K562 (cell line): ENCODE measurements around the gene PPARD. TPM values are rescaled to one million over a fixed set of nuclear protein-coding genes. Genes with fewer than 3 reads are reported as not detected.

Experiments used
- CBFA2T2 ChIP-seq: fragments of 450-650 bp; conservative IDR thresholded peaks from 2 replicates; pipeline ENCODE4 v1.6.1; 2017; ENCODE audit warnings: mild to moderate bottlenecking
- FOS ChIP-seq: IDR thresholded peaks from 3 replicates; pipeline ENCODE4 v1.6.1; 2011; ENCODE audit not compliant: insufficient read length; ENCODE audit errors: extremely low read depth
- MAFG ChIP-seq: fragments of 450-650 bp; conservative IDR thresholded peaks from 2 replicates; pipeline ENCODE4 v1.6.1; 2016; ENCODE audit warnings: missing genetic modification characterization, missing compliant biosample characterization
- MTF1 ChIP-seq: fragments of 250-450 bp; sonication (Bioruptor Pico); IDR thresholded peaks from 2 replicates; pipeline ENCODE4 v1.9.0; 2021; ENCODE audit warnings: moderate library complexity, mild to moderate bottlenecking, inconsistent platforms, borderline replicate concordance
- ZFPM2 ChIP-seq: fragments of 250-450 bp; sonication (Bioruptor Pico); IDR thresholded peaks from 2 replicates; pipeline ENCODE4 v1.5.1; 2022; ENCODE audit warnings: mild to moderate bottlenecking
- polyA plus RNA-seq, 8 experiments: library from polyadenylated mRNA; depleted of rRNA in 4 of 8; stranded (reverse) in 5 of 8; unstranded in 3 of 8; fragments of >200 nt; fragmentation: Nextera tagmentation in 2 of 8; fragmentation: Illumina TruSeq in 1 of 8; extraction: Ambion mirVana in 2 of 8; extraction: Trizol in 1 of 8; gene quantifications; 2 replicates each; pipeline versions ENCODE4 v1.2.1 to v1.2.3, GENCODE V29; 2011 to 2014; ENCODE audit warnings: inconsistent platforms in 1 of 8, missing spikeins in 1 of 8
- total RNA-seq, 7 experiments: library from RNA; depleted of rRNA in 6 of 7; stranded (reverse); fragments of >200 nt in 6 of 7; fragmentation: Illumina TruSeq in 2 of 7; extraction: Trizol in 2 of 7; gene quantifications; 2 replicates each; pipeline versions ENCODE4 v1.2.1 to v1.2.3, GENCODE V29; 2011 to 2021; ENCODE audit warnings: low replicate concordance in 1 of 7
- TF ChIP-seq, protein P1 (sequence below): fragments of 450-650 bp; IDR thresholded peaks from 2 replicates; pipeline ENCODE4 v1.6.1; 2016; ENCODE audit warnings: mild to moderate bottlenecking, moderate library complexity
- TF ChIP-seq, protein P2 (sequence below), 2 experiments: fragments of 450-650 bp; conservative IDR thresholded peaks; 2 replicates each; pipeline ENCODE4 v1.6.1; 2017; ENCODE audit warnings: mild to moderate bottlenecking in 2 of 2, moderate library complexity in 2 of 2
- TF ChIP-seq, protein P3 (sequence below): fragments of 450-650 bp; IDR thresholded peaks from 2 replicates; pipeline ENCODE4 v1.6.1; 2018; ENCODE audit not compliant: partially characterized antibody

Gene PPARD
- total and polyA plus RNA-seq, 9 of the 15 experiments (the other 6 are each of a cell fraction or from before 2014, with no cell fraction given) = 0.14 to 13.2 (median 3.8) TPM

DNA sequence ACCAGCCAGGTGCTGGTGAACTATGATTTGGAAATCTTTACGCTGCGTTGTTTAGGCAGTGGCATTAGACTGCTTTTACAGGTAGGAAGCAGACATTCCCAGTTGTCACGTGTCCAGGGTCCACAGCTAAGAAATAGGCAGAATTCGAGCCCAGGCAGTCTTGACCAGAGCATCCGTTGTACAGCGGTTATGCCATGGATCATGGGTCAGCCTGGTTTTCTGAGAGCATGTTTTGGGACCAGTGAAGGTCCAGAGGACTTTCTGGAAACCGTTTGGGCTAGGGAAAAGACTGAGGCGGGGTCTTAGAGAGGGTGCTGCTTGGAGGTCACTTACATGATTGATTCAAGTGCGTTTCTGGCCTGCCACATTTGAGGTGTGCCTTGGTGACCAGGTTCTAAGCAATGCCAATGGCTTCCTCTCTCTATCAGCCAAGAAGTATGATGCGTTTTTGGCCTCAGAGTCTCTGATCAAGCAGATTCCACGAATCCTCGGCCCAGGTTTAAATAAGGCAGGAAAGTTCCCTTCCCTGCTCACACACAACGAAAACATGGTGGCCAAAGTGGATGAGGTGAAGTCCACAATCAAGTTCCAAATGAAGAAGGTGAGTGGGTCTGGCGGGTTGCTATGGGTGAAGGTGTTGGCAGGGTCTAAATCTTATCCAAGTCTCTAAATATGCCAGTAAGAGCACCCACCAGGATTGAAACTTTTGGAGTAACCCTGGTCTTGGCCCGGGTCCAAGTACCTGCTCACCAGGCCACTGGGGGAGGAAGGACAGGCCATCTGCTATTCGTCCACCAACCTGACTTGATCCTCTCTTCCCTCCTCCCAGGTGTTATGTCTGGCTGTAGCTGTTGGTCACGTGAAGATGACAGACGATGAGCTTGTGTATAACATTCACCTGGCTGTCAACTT lies 127.6 kb downstream of the PPARD start (continued):
- TF ChIP-seq, protein P1, sequence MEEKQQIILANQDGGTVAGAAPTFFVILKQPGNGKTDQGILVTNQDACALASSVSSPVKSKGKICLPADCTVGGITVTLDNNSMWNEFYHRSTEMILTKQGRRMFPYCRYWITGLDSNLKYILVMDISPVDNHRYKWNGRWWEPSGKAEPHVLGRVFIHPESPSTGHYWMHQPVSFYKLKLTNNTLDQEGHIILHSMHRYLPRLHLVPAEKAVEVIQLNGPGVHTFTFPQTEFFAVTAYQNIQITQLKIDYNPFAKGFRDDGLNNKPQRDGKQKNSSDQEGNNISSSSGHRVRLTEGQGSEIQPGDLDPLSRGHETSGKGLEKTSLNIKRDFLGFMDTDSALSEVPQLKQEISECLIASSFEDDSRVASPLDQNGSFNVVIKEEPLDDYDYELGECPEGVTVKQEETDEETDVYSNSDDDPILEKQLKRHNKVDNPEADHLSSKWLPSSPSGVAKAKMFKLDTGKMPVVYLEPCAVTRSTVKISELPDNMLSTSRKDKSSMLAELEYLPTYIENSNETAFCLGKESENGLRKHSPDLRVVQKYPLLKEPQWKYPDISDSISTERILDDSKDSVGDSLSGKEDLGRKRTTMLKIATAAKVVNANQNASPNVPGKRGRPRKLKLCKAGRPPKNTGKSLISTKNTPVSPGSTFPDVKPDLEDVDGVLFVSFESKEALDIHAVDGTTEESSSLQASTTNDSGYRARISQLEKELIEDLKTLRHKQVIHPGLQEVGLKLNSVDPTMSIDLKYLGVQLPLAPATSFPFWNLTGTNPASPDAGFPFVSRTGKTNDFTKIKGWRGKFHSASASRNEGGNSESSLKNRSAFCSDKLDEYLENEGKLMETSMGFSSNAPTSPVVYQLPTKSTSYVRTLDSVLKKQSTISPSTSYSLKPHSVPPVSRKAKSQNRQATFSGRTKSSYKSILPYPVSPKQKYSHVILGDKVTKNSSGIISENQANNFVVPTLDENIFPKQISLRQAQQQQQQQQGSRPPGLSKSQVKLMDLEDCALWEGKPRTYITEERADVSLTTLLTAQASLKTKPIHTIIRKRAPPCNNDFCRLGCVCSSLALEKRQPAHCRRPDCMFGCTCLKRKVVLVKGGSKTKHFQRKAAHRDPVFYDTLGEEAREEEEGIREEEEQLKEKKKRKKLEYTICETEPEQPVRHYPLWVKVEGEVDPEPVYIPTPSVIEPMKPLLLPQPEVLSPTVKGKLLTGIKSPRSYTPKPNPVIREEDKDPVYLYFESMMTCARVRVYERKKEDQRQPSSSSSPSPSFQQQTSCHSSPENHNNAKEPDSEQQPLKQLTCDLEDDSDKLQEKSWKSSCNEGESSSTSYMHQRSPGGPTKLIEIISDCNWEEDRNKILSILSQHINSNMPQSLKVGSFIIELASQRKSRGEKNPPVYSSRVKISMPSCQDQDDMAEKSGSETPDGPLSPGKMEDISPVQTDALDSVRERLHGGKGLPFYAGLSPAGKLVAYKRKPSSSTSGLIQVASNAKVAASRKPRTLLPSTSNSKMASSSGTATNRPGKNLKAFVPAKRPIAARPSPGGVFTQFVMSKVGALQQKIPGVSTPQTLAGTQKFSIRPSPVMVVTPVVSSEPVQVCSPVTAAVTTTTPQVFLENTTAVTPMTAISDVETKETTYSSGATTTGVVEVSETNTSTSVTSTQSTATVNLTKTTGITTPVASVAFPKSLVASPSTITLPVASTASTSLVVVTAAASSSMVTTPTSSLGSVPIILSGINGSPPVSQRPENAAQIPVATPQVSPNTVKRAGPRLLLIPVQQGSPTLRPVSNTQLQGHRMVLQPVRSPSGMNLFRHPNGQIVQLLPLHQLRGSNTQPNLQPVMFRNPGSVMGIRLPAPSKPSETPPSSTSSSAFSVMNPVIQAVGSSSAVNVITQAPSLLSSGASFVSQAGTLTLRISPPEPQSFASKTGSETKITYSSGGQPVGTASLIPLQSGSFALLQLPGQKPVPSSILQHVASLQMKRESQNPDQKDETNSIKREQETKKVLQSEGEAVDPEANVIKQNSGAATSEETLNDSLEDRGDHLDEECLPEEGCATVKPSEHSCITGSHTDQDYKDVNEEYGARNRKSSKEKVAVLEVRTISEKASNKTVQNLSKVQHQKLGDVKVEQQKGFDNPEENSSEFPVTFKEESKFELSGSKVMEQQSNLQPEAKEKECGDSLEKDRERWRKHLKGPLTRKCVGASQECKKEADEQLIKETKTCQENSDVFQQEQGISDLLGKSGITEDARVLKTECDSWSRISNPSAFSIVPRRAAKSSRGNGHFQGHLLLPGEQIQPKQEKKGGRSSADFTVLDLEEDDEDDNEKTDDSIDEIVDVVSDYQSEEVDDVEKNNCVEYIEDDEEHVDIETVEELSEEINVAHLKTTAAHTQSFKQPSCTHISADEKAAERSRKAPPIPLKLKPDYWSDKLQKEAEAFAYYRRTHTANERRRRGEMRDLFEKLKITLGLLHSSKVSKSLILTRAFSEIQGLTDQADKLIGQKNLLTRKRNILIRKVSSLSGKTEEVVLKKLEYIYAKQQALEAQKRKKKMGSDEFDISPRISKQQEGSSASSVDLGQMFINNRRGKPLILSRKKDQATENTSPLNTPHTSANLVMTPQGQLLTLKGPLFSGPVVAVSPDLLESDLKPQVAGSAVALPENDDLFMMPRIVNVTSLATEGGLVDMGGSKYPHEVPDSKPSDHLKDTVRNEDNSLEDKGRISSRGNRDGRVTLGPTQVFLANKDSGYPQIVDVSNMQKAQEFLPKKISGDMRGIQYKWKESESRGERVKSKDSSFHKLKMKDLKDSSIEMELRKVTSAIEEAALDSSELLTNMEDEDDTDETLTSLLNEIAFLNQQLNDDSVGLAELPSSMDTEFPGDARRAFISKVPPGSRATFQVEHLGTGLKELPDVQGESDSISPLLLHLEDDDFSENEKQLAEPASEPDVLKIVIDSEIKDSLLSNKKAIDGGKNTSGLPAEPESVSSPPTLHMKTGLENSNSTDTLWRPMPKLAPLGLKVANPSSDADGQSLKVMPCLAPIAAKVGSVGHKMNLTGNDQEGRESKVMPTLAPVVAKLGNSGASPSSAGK = 0 out of 2 replicates have a peak, but pooled peaks have one; percentile 8
- no peak for TF ChIP-seq ZFPM2 (CRISPR knock-in tag)
- TF ChIP-seq, protein P2, sequence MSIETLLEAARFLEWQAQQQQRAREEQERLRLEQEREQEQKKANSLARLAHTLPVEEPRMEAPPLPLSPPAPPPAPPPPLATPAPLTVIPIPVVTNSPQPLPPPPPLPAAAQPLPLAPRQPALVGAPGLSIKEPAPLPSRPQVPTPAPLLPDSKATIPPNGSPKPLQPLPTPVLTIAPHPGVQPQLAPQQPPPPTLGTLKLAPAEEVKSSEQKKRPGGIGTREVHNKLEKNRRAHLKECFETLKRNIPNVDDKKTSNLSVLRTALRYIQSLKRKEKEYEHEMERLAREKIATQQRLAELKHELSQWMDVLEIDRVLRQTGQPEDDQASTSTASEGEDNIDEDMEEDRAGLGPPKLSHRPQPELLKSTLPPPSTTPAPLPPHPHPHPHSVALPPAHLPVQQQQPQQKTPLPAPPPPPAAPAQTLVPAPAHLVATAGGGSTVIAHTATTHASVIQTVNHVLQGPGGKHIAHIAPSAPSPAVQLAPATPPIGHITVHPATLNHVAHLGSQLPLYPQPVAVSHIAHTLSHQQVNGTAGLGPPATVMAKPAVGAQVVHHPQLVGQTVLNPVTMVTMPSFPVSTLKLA (conservative IDR thresholded peaks at IDR 0.05) = peak in 1 of 2 experiments; percentile 55; a peak in 2 of 4 replicates
- TF ChIP-seq, protein P3, sequence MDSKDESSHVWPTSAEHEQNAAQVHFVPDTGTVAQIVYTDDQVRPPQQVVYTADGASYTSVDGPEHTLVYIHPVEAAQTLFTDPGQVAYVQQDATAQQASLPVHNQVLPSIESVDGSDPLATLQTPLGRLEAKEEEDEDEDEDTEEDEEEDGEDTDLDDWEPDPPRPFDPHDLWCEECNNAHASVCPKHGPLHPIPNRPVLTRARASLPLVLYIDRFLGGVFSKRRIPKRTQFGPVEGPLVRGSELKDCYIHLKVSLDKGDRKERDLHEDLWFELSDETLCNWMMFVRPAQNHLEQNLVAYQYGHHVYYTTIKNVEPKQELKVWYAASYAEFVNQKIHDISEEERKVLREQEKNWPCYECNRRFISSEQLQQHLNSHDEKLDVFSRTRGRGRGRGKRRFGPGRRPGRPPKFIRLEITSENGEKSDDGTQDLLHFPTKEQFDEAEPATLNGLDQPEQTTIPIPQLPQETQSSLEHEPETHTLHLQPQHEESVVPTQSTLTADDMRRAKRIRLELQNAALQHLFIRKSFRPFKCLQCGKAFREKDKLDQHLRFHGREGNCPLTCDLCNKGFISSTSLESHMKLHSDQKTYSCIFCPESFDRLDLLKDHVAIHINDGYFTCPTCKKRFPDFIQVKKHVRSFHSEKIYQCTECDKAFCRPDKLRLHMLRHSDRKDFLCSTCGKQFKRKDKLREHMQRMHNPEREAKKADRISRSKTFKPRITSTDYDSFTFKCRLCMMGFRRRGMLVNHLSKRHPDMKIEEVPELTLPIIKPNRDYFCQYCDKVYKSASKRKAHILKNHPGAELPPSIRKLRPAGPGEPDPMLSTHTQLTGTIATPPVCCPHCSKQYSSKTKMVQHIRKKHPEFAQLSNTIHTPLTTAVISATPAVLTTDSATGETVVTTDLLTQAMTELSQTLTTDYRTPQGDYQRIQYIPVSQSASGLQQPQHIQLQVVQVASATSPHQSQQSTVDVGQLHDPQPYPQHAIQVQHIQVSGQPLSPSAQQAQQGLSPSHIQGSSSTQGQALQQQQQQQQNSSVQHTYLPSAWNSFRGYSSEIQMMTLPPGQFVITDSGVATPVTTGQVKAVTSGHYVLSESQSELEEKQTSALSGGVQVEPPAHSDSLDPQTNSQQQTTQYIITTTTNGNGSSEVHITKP = peak; percentile 14
- TF ChIP-seq MTF1 (CRISPR knock-in tag) = no peak
- TF ChIP-seq FOS = no peak
- TF ChIP-seq CBFA2T2 = peak; percentile 33; the same call in 1 of the 2 replicates
- TF ChIP-seq MAFG (tag) = no peak
